GM19467 (cell line): ENCODE data around the gene ABCA10.
"Not testable (repeated sequence)": the region's sequence is repeated elsewhere in the genome, so short reads cannot be mapped to it uniquely, and the experiment has no call there.

Experiments used
- ATAC-seq: cut with Tn5 transposase; IDR thresholded peaks from one replicate; pipeline ENCODE4 v1.9.1; 2021; ENCODE audit warnings: mild to moderate bottlenecking, moderate library complexity; ENCODE audit not compliant: unreplicated experiment

The ABCA10 gene

GRCh38 chr17:69228576-69228975, at the start of gene ABCA10:
Gene ABCA10 (minus strand): TSS chr17:69228824. CDS start chr17:69225358, 3,466 bp downstream.
- ATAC-seq: no peak

GRCh38 chr17:69276279-69276678, 47.7 kb upstream of the ABCA10 start:
- not testable (repeated sequence) for ATAC-seq

- no peak for ATAC-seq
Observed at GRCh38 chr17:69275751-69276150, 47.1 kb upstream of the ABCA10 start.

- no peak for ATAC-seq
Observed at GRCh38 chr17:69271023-69271422, 42.4 kb upstream of the ABCA10 start.

- ATAC-seq: no peak
Observed at GRCh38 chr17:69269131-69269998, 40.7 kb upstream of the ABCA10 start.

- ATAC-seq: no peak
Observed at GRCh38 chr17:69268543-69269014, 40.0 kb upstream of the ABCA10 start.

GRCh38 chr17:69267219-69267618, 38.6 kb upstream of the ABCA10 start:
- ATAC-seq: no peak

- ATAC-seq: no peak
Observed at GRCh38 chr17:69265873-69266272, 37.2 kb upstream of the ABCA10 start.

- ATAC-seq: no peak
Observed at GRCh38 chr17:69254187-69254586, 25.6 kb upstream of the ABCA10 start.

- no peak for ATAC-seq
Observed at GRCh38 chr17:69250641-69251040, 22.0 kb upstream of the ABCA10 start.

- ATAC-seq: no peak
Observed at GRCh38 chr17:69246726-69247375, 18.2 kb upstream of the ABCA10 start.

GRCh38 chr17:69246202-69246601, 17.6 kb upstream of the ABCA10 start:
- no peak for ATAC-seq

GRCh38 chr17:69245617-69246016, 17.0 kb upstream of the ABCA10 start:
- ATAC-seq: no peak

GRCh38 chr17:69239611-69240600, 11.3 kb upstream of the ABCA10 start:
- no peak for ATAC-seq

GRCh38 chr17:69236946-69237345, 8.3 kb upstream of the ABCA10 start:
- no peak for ATAC-seq

- no peak for ATAC-seq
Observed at GRCh38 chr17:69236464-69236863, 7.8 kb upstream of the ABCA10 start.

GRCh38 chr17:69235338-69236058, 6.9 kb upstream of the ABCA10 start:
- ATAC-seq: peak; percentile 98

GRCh38 chr17:69232650-69233049, 4.0 kb upstream of the ABCA10 start:
- no peak for ATAC-seq

- ATAC-seq: no peak
Observed at GRCh38 chr17:69231521-69231920, 2.9 kb upstream of the ABCA10 start.

- no peak for ATAC-seq
Observed at GRCh38 chr17:69230939-69231338, 2.3 kb upstream of the ABCA10 start.
